HG03442 (cell line): ENCODE data around the gene ARHGAP40.

ENCODE experiments used
- ATAC-seq: cut with Tn5 transposase; IDR thresholded peaks from one replicate; pipeline ENCODE4 v1.9.1; 2021; ENCODE audit warnings: mild to moderate bottlenecking, moderate library complexity; ENCODE audit not compliant: unreplicated experiment

ARHGAP40 gene

DNA sequence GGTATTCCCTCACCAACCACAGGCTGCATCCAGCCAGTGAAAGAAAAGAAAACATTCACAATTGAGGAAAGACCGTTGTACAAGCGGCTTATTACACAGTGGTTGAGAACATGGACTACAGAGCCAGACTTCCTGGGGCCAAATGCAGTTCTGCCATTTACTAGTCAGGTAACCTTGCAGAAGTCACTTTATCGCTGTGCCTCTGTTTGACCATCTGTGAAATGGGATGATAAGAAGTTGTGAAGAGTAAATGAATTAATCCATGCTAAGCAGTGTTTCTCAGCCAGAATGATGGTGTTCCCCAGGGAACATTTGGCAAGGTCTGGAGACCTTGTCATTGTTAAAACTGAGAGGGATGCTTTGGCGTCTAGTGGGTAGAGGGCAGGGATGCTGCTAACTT lies 14.8 kb downstream of the ARHGAP40 start:
- no peak for ATAC-seq

GRCh38 chr20:38617011-38617829 lies 15.6 kb downstream of the ARHGAP40 start:
- no peak for ATAC-seq

DNA sequence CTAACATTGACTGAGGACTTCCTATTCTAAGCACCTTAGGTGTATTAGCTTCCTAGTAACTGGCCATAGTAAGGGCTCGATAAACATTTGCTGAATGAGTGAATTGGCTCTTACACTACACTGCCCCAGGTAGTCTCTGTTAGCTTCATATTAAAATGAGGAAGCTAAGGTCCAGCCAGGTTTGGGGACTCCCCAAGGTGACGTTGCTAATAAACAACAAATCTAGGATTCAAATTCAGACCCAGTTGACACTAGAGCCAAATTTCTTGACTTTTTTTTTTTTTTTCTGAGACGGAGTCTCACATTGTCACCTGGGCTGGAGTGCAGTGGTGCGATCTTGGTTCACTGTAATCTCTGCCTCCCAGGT lies 16.2 kb downstream of the ARHGAP40 start:
- ATAC-seq, result no peak

DNA sequence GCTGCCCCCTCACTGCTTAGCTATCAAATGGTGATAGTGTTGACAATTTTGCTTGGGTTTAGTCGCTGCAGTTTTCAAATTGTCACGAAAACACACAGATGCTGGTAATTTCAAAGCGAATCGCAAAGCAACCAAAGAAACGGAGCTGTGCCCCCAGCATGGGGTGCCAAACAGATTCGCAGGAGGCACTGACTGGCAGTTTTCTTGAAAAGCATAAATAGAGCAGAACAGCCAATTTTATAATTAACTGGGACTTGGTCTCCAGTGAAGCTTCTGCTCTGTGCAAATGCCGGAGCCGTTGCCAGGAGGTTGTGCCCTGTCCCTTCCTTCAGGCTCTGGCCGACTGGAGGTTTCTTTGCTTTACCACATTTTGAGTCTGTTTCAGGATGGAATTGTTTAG lies 18.8 kb downstream of the ARHGAP40 start:
- ATAC-seq, result no peak

- no peak for ATAC-seq
Observed at GRCh38 chr20:38623061-38623460, 21.5 kb downstream of the ARHGAP40 start.

DNA sequence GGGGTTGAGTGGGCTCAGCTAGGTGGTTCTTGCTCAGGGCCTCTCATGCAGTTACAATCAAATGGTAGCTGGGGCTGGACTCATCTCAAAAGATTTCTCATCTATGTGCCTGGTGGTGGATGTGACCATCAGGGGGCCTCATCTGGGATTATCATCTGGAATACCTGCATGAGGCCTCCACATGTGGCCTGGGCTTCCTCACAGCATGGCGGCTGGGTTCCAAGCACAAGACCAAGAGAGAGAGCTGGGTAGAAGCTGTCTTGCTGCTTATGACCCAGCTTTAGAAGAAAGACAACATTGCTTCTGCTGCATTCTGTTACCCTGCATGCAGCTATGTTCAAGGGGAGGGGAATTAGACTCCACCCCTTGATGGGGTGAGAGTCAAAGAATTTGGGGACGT lies 22.5 kb downstream of the ARHGAP40 start:
- no peak for ATAC-seq

- no peak for ATAC-seq
Observed at GRCh38 chr20:38625896-38626295, 24.3 kb downstream of the ARHGAP40 start.

- no peak for ATAC-seq
Observed at GRCh38 chr20:38626921-38627659, 25.5 kb downstream of the ARHGAP40 start.

DNA sequence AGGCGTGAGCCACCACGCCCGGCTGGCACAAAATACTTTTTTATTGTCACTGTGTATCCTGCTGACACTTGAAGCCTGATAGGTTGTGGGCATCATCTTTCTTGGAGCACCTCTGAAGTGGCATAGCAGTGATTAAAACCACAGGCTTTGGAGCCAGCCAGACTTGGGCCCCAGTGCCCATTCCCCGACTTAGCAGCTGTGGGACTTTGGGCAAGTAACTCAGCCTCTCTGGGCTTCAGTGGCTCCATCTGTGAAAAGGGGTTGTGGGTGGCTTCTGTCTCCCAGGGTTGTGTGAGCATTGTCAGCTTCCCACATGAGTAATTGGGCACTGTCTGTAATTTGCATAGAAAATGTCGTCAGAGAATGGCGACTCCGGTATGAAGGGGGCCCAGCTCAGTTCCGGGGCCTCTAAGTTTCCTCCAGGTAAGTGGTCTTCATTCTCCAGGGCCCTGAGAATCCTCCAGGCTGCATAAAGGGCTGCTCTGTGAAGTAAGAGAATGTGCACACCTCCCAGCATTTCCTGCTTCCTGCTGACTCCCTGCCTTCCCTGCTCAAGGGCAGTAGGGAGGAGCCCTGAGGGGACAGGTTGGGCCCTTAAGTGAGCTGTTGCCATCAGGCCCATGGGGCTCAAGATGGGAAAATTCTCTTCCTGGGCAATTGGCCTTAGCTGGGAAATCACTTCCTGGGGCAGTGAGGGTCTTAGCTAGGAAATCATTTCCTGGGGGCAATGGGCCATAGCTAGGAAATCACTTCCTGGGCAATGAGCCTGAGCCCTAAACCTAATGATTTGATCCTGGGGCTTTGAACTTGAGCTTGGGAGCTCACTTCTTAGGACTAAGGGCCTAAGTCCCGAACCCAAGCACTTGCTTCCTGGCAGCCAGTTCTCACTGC lies 27.2 kb downstream of the ARHGAP40 start:
- ATAC-seq, result no peak

- ATAC-seq, result no peak
Observed at GRCh38 chr20:38629979-38630378, 28.4 kb downstream of the ARHGAP40 start.

GRCh38 chr20:38630727-38631126 lies 29.1 kb downstream of the ARHGAP40 start:
- no peak for ATAC-seq

DNA sequence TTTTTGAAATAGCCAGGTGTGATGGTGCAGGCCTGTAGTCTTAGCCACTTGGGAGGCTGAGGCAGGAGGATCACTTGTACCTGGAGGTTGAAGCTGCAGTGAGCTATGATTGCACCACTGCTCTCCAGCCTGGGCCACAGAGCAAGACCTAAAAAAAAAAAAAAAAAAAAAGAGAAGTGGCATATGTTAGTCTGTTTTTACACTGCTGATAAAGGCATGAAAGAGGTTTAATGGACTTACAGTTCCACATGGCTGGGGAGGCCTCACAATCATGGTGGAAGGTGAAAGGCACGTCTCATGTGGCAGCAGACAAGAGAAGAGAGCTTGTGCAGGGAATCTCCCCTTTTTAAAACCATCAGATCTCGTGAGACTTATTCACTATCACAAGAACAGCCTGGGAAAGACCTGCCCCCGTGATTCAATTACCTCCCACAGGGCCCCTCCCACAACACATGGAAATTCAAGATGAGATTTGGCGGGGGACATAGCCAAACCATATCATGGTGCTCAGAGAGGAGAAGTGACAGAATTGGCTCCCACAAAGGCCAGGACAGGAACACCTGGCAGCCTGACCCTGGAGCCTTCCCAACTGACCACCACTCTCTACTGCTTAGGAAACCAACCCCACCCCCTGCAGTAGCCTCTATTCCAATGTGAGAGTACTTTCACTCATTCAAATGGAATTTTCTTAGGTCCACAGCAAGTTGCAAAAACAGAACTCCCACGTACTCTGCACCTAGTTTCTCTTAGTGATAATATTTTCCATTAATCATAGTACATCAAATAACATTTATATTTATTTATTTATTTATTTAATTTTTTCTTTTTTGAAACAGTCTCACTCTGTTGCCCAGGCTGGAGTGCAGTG lies 29.8 kb downstream of the ARHGAP40 start:
- no peak for ATAC-seq

GRCh38 chr20:38633577-38634093 lies 32.0 kb downstream of the ARHGAP40 start:
- ATAC-seq, result peak; percentile 59

GRCh38 chr20:38635721-38636288 lies 34.2 kb downstream of the ARHGAP40 start:
- ATAC-seq, result no peak

DNA sequence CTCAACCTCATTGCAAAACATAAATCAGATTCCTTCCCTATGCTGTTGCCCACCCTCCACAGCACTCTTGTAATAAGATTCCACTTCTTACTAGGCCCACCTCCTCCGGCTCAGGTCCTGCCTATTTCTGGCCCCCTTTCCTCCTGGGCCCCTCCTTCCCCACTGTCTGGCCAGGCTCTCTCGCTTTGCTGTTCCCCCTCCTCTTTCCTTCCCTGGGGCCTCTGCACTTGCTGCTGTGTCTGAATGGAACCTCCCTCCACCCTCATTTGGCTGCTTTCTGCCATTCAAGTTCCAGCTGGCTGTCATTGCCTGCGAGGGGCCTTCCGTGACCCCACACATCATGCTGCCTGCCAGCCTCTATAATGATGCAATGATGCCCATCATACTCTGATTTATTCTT lies 38.9 kb downstream of the ARHGAP40 start:
- ATAC-seq, result no peak

DNA sequence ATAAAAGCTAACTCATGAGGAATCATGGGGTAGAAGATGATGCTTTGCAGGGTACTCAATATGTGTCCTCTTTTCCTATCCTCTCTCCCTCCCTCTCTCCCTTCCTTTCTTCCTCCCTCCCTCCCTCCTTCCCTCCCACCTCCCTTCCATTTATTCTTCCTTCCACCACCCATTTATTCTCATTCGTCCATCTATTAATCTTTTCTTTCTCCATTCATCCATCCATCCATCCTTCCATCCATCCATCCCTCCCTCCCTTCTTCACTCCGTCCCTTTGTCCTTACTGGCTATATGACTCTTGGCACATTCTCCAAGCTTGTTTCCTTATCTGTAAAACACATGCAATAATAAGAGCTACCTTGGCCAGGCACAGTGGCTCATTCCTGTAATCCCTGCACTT lies 40.9 kb downstream of the ARHGAP40 start:
- ATAC-seq, result no peak

- no peak for ATAC-seq
Observed at GRCh38 chr20:38644588-38645260, 43.1 kb downstream of the ARHGAP40 start.

DNA sequence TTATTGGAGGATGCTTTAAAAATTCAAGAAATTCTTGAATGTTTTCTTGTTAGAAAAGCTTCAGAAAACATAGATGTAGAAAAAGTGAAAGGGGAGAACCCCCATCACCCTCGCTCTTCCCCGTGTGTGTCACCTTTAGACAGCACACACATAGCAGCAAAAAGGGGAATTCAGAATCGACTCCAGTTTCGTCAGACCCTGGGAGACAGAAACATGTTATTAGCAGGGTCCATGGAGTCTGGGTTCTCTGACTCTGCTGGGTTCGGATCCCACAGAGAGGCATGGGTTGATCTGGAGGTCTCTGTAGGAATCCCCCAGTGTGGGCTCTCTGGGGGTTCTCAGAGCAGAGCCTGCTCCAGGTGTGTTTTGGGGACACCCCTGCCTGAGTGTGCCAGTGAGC lies 43.7 kb downstream of the ARHGAP40 start:
- ATAC-seq, result no peak
